ENCODE results near the gene DAGLB. TPM values are rescaled to one million over a fixed set of nuclear protein-coding genes. Genes with fewer than 3 reads are reported as not detected.

DAGLB gene
- total RNA-seq, 2 experiments from 2014 or later, result 12.4 to 19.5 TPM

GRCh38 chr7:6433784-6434615, 13.8 kb downstream of the DAGLB start:
- Histone ChIP-seq H3K36me3 (ENCODE audit: insufficient read depth, low read length) (peaks cover 57% of the 10 kb centered on the region), H4K20me1 (ENCODE audit: insufficient read depth, low read length) (peaks cover 4% of the 10 kb centered on the region; the same call in 1 of the 2 replicates), H3K27ac (ENCODE audit: low read depth, low read length, poor library complexity, severe bottlenecking) (no peak overlapping the region), H3K4me3 (ENCODE audit: low read depth, low read length, poor library complexity, severe bottlenecking) (no peak overlapping the region), H3K9me3 (ENCODE audit: low read length) (no peaks in the 10 kb centered on the region), H3K79me2 (ENCODE audit: insufficient read depth, low read depth, low read length) (peaks cover 34% of the 10 kb centered on the region; the same call in 1 of the 2 replicates), H3K4me2 (ENCODE audit: low read length) (no peak overlapping the region), H2AFZ (ENCODE audit: low read length) (no peak overlapping the region), H3K4me1 (ENCODE audit: insufficient read depth, low read length, poor library complexity, severe bottlenecking) (peaks cover 38% of the 10 kb centered on the region), H3K9me2 (ENCODE audit: insufficient read depth, low read length) (no peaks in the 10 kb centered on the region)
- BruUV-seq (replicated peaks), result no TSS peak
- ChIA-PET POLR2A (interaction anchor here (0.7 to 1.3 kb wide), 4 partner anchors 14 to 84 kb away, joined by 3 to 4 read pairs (median 4); no protein-coding TSS in a partner anchor), CTCF (ENCODE audit: unreplicated experiment) (no interaction called here)
- intact Hi-C loops (cut with micrococcal nuclease; ENCODE audit: unreplicated experiment), result loop anchor here (10.0 kb wide), 2 partner anchors 429 to 579 kb away; partner anchors contain the start of genes AIMP2 and PMS2
- TF ChIP-seq EZH2phosphoT487 (IDR thresholded peaks at IDR 0.05; ENCODE audit: borderline replicate concordance, low read depth, low read length) (no peak), CTCF (conservative IDR thresholded peaks at IDR 0.05; ENCODE audit: low read length) (no peak)
- no peak for DNase-seq (ENCODE audit: low spot score)

DNA sequence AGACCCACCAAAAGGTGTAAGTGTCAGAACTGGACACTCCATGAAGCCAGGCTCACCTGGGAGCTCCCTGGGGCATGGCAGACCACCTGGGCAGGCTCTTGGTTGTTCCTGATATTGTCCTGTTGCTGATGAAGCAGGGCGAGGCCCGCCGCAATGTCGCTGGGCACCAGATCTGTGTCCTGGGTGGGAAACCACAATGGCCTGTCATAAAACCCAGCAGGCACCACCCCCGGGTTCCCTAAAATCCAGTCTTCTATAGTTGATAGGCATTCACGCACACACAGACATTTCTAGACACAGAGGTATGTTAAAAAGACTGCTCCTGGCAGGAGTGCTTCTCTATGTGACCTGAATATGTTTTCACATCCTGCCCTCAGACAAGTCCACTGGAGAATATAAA, 15.0 kb downstream of the DAGLB start:
- no peaks in the 10 kb centered on the region for H3K9me3 ChIP-seq (ENCODE audit: low read length)
- no peak overlapping the region for H3K27ac ChIP-seq (ENCODE audit: low read depth, low read length, poor library complexity, severe bottlenecking)
- BruUV-seq (replicated peaks), result no TSS peak
- H3K36me3 ChIP-seq (ENCODE audit: insufficient read depth, low read length), result peaks cover 68% of the 10 kb centered on the region
- ChIA-PET CTCF (ENCODE audit: unreplicated experiment) (no interaction called here), POLR2A (interaction anchor here (0.5 to 0.6 kb wide), 2 partner anchors 53 to 1211 kb away, joined by 3 to 4 read pairs; no protein-coding TSS in a partner anchor)
- H4K20me1 ChIP-seq (ENCODE audit: insufficient read depth, low read length), result peaks cover 4% of the 10 kb centered on the region; the same call in 1 of the 2 replicates
- H3K9me2 ChIP-seq (ENCODE audit: insufficient read depth, low read length), result no peaks in the 10 kb centered on the region
- peaks cover 26% of the 10 kb centered on the region for H3K4me1 ChIP-seq (ENCODE audit: insufficient read depth, low read length, poor library complexity, severe bottlenecking)
- intact Hi-C loops (cut with micrococcal nuclease; ENCODE audit: unreplicated experiment), result loop anchor here (10.0 kb wide), 2 partner anchors 428 to 578 kb away; partner anchors contain the start of genes AIMP2 and PMS2
- no peak for TF ChIP-seq CTCF (conservative IDR thresholded peaks at IDR 0.05; ENCODE audit: low read length)
- TF ChIP-seq EZH2phosphoT487 (IDR thresholded peaks at IDR 0.05; ENCODE audit: borderline replicate concordance, low read depth, low read length), result no peak
- no peak overlapping the region for H3K4me2 ChIP-seq (ENCODE audit: low read length)
- no peak overlapping the region for H2AFZ ChIP-seq (ENCODE audit: low read length)
- no peak overlapping the region for H3K4me3 ChIP-seq (ENCODE audit: low read depth, low read length, poor library complexity, severe bottlenecking)
- no peak for DNase-seq (ENCODE audit: low spot score)
- peaks cover 21% of the 10 kb centered on the region; the same call in 1 of the 2 replicates for H3K79me2 ChIP-seq (ENCODE audit: insufficient read depth, low read depth, low read length)

All from OCI-LY7 (cell line).